NCI-H128 (cell line): Measurements from ENCODE around the gene CTRB1.
"Not testable (repeated sequence)": the region's sequence is repeated elsewhere in the genome, so short reads cannot be mapped to it uniquely, and the experiment has no call there.

ENCODE experiments used
- DNase-seq: peaks from one replicate; lab custom pipeline; 2025; ENCODE audit not compliant: unreplicated experiment; lab: John Stamatoyannopoulos, UW

CTRB1 gene

DNA sequence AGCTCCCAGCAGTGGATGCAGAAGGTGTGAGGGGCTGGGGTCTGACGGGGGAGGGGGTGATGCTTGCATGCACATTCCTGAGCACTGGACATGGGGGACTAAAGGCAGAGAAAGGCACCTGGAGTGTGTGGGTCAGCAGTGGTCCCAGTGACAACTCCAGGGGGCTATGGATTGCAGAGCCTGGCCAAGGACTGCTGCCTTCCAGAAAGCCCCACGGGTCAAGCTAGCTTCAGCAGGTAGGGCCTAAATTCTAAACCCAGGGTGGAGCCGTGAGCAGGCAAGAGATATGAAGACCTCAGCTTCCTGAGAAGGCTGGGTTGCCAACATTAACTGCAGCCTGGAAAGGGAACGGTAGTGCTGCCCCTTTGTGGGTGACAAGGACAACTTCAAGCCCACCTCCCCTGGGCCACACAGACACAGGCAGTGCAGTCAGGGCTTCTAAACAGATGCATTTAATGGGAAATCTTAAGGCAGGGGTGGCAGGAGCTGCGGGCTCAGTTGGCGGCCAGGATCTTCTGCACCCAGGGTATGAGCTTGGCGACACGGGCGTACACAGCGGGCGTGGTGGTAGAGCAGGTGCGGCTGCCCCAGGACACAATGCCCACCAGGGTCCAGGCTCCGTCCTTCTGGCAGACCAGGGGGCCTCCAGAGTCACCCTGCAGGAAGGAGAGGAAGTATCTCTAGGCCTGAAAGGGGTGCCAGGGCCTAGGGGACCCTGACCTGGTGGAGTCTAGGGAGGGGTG, 14.9 kb upstream of the CTRB1 start:
- no peak for DNase-seq

DNA sequence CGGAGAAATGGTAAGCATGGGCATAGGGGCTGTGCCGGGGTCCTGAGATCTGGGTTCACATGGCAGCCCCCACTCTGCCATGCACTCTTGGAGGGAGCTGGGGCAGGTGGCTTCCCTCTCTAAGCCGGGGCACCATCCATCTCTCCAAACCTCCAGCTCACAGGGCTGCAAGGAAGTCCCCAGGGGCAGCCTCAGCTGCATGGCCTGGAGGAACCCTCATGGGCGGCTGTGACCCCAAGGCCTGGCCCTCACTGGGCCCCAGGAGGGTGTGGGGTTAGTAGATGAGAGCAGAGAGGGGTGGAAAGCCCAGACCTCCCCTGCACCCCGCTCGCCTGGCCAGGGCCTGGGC, 14.4 kb upstream of the CTRB1 start:
- no peak for DNase-seq

DNA sequence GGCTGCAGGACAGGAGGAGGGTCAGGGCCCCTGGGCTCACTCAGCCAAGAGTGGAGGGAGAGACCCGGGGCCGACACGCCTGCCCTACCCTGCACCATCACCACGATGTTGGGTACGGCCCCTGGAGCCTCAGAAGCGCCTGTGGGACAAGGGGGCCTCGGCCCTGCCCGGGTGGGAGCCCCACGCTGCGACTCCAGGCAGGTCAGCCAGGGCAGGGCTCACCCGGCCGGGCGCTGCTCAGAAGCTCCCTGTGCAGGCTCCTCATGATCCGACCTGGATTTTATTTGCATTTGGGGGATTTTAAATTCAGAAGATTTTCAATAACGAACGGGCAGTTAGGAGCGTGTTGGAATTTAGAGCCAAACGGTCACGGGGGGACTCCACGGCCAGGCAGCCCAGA, 13.9 kb upstream of the CTRB1 start:
- DNase-seq: not testable (repeated sequence)

DNA sequence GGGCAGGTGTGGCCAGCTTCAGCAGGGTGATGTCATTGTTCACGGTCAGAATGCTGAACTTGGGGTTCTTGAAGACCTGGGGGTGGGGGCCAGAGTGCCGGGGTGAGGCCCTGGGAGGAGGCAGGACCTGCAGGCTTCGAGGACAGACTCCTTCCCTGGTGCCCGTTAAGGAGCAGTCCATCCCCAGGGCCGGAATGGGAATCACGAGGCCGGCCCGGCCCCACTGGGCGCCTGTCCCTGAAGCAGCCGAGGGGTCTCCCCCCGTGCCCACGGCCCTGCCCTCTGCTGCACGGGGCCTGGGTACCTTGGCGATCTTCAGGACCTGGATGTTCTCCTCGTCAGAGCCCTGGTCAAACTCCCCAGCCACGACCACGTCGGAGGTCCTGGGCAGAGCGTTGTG, 13.3 kb upstream of the CTRB1 start:
- not testable (repeated sequence) for DNase-seq

DNA sequence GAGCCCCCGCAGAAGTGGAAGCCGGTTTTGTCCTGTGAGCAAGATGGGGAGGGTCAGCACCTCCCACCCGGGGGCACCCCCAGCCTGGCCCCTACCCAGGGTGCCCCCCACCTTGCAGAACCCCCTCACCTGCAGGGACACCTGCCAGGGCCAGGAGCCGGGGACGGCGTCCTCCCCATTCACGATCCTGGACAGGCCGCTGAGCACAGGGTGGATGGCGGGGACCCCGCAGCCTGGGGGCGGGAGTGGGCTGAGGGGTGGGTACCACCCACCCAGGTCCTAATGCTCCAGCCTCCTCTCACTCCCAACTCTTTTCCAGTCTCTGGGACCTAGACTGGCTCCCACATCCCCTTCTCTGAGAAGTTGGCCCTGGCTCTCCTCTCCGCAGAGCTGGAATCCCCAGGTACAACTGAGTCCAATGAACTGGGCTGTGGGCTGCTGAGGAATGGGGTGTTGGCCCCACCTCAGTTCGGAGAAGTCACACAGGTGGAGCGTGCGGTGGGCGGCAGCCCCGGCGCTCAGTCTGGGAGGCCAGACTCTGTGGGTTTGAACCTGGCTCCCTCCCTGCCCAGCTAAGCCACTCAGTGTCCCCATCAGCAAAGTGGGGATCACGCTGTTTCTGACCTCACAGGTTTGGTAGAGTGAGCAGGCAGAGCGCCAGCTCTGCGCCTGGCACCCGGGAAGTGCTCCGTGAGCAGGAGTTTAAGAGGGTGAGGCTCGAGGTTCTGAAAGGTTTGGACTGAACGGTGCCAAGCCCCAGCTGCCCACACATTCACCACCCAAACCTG, 12.6 kb upstream of the CTRB1 start:
- not testable (repeated sequence) for DNase-seq

DNA sequence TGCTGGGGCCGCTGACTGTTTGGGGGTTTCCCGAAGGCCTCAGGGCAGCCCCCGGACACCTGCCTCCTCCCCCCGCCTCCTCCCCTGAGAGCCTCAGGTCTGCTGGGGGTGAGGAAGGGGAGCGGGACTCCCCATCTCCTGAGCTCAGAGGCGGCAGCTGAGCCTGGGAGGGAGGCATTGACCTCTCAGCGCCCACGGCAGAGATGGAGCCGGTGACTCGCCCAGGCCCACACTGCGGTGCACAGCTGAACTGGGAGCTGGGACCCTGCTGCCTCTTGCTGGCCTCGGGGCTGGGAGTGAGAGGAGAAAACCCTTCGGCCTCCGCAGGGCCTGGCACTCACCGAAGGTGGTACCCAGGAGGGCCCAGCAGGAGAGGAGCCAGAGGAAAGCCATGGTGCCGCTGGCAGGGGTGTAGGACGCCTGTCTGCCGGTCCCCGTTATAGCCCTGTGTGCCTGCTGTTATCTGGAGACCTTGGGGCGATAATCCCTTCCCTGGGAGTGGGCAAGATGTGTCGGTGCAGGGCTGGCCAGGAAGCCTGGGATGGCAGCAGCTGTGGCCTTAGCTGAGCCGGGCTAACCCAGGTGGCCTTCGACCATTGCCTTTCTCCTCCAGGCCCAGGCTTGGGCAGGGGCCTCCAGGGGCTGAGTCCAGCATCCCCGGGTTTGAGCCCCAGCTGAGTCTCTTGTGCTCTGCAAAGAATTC, 11.9 kb upstream of the CTRB1 start, which contains the start of gene CTRB2:
TSS of gene CTRB2 (minus strand) at position 413 of the 703 bp plus-strand sequence. CDS start at position 393, 20 bp downstream.
- no peak for DNase-seq

DNA sequence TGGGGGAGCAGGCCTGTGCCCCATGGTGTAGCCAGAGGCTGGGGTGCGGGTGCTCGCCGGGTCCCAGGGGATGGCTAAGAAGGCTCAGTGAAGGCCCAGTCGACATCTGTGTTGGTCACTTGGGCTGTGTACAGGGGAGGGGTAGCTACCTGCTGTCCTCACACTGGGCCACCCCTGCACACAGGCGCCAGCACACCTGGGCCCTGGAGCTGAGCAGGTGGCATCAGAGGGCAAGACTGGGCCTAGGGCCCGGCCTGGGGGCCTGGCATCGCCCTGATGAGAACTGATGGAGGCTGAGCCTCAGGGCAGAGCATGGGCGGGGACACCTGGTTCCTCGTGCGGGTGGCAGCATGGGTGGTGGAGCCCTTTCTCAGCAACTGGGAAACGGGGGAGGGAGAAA, 11.0 kb upstream of the CTRB1 start:
- no peak for DNase-seq

DNA sequence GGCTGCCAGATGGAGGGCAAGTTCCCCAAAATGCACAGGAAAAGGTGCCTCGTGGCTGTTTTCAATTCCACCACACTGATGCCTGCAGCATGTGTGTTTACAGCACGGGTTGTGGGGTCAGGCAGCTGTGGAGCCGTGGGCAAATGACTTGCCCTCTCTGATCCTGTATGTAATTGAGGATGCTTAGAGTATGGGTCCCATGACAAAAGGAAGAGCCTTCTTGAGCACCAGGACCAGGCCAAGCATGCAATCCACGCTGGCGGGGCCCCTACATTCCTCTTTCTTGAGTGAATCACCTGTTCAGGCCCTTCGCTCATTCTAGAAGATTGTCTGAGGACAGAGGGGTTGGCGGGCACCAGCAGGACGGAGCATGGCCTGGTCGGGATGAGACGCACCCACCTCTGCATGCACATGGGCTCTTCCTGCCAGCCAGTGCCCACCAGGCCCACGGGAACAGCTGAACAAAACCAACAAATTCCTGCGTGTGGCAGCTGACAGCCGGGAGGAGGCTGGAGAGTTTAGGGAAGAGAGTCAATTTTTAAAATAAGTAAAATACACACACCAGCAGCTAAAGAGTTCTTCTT, 10.5 kb upstream of the CTRB1 start:
- no peak for DNase-seq

DNA sequence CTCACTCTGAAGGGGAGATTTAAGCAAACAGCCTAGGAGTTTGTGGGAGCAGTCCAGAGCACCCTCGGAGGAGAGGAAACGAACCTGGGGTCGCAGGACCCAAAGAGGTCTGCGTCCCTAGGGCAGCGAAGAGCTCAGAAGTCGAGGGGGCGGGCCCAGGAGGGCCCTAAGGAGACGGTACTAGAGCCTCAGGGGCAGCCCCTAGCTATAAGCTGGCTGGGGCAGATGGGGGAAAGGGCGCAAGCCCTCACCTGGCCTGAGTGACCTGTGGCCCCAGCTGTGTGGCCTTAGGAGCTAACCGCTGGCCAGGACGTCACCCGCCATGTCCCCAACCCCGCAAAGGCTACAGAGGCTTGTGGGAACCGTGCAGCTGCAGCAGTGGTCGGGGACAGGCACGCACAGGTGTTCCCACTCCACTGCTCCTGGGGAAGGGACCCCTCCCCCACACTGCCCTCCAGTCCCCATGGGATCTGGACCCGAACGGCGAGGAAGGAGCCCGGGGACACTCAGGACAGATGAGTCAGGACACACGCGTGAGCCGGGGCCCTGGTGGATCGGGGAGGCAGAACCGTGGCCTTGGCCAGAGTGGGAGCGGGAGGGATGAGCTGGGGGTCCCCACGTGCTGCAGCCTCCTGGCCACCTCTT, 9.8 kb upstream of the CTRB1 start:
- DNase-seq: no peak

DNA sequence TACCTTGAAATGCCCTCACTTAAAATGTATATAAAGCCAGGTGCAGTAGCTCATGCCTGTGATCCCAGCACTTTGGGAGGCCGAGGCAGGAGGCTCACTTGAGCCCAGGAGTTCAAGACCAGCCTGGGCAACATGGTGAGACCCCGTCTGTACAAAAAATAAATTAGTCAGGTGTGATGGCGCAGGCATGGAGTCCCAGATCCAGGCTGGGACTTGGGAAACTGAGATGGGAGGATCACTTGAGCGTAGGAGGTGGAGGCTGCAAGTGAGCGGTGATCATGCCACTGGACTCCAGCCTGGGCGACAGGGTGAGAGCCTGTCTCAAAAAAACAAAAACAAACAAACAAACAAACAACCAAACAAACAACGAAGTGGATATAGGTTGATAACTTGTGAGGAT, 9.3 kb upstream of the CTRB1 start:
- DNase-seq: not testable (repeated sequence)

DNA sequence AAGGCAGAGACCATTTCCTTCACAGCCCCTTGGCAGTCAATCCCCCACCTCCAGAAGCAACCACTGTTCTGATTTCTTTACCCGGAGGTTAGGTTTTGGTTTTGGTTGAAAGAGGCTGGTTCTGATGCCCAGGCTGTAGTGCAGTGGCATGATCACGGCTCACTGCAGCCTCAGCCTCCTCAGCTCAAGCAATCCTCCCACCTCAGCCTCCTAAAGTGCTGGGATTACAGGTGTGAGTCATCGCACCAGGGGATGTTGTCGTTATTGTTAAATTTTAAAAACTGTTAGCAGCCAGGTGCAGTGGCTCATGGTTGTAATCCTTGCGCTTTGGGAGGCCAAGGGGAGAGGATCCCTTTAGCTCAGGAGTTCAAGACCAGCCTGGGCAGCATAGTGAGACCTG, 8.8 kb upstream of the CTRB1 start:
- no peak for DNase-seq

DNA sequence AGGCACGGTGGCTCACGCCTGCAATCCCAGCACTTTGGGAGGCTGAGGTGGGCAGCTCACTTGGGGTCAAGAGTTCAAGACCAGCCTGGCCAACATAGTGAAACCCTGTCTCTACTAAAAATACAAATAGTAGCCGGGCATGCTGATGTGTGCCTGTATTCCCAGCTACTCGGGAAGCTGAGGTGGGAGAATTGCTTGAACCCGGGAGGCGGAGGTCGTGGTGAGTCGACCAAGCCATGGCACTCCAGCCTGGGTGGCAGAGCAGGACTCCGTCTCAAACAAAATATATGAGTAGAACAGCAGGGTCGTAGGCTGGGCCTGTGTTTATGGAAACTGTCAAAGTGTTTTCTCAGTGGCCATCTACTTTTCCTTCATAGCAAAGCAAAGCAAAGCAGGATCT, 7.5 kb upstream of the CTRB1 start:
- not testable (repeated sequence) for DNase-seq

DNA sequence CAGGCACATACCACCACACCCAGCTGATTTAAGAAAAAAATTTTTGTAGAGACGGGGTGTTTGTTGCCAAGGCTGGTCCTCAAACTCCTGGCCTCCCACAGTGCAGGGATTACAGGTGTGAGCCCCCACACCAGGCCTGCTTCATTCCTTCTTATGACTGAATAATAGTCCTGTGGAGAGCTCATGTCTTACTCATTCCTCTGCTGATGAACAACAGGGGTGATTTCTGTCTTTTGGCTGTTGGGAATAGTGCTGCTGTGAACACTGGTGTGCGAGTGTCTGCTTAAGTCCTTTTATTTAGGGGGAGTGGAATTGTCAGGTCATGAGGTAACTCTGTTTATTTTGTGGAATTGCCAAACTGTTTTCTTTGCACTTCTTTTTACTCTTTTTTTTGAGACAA, 2.7 kb upstream of the CTRB1 start:
- no peak for DNase-seq

DNA sequence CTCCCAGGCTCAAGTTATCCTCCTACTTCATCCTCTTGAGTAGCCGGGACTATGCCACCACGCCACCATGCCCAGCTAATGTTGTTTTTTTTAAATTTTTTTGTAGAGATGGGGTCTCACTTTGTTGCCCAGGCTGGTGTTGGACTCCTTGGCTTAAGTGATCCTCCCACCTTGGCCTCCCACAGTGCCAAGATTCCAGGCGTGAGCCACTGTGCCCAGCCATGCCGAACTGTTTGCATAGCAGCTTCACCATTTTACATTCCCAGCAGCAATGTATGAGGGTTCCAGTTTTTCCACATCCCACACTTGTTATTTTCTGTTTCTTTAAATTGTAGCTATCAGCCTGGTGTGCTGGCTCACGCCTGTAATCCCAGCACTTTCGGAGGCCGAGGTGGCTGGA, 2.2 kb upstream of the CTRB1 start:
- no peak for DNase-seq

DNA sequence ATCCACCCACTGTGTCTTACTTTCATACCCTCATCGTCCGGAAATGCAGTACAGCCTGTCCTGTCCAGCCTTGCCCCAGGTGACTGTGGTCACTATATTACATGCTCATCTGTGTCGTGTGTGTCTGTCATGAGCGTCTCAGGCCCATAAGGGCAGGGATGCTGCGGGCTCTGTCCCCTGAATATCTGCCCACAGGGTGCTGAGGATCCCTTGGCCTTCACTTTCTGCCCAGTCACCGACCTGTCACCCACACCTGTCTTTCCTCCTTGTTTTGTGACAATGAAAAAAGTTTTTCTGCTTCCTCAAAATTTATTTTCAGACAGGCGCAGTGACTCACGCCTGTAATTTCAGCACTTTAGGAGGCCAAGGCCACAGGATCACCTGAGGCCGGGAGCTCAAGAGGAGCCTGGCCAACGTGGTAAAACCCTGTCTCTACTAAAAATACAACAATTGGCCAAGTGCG, 1.4 kb upstream of the CTRB1 start:
- no peak for DNase-seq

DNA sequence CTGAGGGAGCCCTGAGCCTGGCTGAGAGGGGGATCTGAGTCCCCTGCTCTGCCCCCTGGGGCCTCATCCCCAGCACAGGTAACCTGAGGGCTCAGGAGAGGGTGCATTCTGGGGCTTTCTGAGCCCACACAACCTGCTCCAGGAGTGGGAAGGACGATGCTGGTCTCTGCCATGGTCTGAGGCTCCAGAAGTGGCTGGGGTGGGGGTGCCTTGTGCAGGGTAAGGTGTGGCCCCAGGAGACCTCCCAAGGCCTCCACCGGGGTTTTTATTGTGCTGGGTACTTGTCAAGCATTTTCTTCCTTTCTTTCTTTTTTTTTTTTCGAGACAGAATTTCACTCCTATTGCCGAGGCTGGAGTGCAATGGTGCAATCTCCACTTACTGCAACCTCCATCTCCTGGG, 300 bp downstream of the CTRB1 start:
- DNase-seq: no peak

DNA sequence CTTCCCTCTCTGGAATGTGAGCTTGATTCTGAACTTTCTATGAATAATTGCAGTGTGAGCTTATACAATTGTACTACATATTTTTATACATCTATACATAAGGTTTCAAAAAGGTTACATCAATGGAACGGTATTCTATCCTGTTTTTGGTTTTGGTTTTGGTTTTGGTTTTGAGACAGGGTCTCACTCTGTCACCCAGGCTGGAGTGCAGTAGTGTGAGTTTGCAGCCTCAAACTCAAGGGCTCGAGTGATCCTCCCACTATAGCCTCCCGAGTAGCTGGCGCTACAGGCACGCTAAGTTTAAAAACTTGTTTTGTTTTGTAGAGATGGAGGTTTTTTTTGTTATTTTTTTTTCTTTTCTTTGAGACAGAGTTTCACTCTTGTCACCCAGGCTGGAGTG, 1.1 kb downstream of the CTRB1 start:
- no peak for DNase-seq

DNA sequence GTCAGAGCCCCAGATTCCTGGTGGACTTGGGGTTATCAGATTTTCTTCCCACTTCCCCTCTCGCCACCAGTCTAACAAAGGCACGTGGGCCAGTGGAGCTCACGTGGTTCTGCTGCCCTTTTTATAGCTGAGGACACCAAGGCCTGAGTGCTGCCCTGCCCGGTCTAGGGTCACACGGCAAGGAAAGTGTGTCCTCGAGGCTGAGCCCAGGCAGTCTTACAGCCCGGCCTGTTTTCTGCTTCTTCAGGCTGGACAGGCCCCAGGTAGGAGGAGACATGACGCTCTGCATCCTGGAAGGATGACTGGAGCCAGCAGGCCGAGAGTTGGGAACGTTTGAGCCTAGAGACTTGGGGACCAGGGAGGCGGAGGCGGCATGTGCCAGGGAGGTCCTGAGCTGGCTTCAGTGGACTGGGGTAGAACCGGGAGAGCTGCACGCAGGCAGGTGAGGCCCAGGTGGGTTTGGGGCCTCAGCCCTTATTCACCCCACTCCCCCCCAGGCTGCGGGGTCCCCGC, 3.5 kb downstream of the CTRB1 start:
- DNase-seq: no peak

DNA sequence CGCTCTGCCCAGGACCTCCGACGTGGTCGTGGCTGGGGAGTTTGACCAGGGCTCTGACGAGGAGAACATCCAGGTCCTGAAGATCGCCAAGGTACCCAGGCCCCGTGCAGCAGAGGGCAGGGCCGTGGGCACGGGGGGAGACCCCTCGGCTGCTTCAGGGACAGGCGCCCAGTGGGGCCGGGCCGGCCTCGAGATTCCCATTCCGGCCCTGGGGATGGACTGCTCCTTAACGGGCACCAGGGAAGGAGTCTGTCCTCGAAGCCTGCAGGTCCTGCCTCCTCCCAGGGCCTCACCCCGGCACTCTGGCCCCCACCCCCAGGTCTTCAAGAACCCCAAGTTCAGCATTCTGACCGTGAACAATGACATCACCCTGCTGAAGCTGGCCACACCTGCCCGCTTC, 4.3 kb downstream of the CTRB1 start:
- not testable (repeated sequence) for DNase-seq

DNA sequence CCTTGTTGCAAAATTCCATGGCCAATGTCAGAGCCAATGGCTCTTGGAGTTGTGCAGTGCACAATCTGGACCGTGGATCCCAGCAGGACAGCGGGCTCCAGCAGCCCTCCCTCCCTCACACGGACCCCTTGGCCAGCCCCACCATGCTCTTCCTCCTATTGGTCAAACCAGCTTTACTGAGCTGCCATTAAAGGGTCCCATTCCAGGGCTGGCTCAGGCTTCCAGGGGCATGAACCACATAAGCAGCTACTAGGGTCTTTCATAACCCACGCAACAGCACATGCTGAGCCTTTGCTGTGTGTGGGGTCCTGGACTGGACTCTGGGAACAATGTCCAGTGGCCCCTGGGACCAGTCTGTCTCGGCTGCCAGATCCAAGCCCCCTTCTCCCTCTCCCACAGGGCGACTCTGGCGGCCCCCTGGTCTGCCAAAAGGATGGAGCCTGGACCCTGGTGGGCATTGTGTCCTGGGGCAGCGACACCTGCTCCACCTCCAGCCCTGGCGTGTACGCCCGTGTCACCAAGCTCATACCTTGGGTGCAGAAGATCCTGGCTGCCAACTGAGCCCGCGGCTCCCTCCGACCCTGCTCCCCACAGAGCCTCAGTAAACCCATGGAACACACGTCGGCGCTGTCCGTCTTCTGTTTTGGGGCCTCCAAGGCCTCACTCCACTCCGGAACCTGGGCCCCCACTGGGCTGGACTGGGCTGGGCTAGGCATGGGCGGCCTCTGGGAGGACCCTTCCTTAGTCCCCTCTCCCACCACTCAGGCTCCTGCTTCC, 5.7 kb downstream of the CTRB1 start:
- DNase-seq: no peak
